ENCODE measurements around the gene DAZAP1.

DAZAP1 gene

GRCh38 chr19:1377176-1377964 lies 30.0 kb upstream of the DAZAP1 start:
- no peak for DNase-seq

- DNase-seq = no peak
Measured at GRCh38 chr19:1377965-1378785, 29.2 kb upstream of the DAZAP1 start.

GRCh38 chr19:1379126-1379905 lies 28.1 kb upstream of the DAZAP1 start:
- DNase-seq = no peak

GRCh38 chr19:1379961-1380489 lies 27.4 kb upstream of the DAZAP1 start:
- DNase-seq = no peak

DNA sequence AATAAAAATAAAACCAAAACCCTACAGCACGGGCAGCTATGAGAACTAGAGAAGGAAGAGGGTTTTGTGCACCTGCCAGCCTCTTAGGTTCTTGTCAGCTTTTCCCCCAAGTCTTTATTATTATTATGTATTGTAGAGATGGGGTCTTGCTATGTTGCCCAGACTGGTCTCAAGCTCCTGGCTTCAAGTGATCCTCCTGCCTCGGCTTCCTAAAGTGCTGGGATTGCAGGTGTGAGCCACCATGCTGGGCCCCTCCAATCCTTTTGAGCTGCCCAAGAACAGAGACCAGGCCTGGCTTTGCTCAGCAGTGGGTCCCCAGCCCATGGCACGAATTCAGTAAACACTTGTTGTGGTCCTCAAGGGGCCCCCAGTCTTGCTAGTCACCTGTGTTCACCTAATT lies 25.1 kb upstream of the DAZAP1 start:
- DNase-seq = no peak

DNA sequence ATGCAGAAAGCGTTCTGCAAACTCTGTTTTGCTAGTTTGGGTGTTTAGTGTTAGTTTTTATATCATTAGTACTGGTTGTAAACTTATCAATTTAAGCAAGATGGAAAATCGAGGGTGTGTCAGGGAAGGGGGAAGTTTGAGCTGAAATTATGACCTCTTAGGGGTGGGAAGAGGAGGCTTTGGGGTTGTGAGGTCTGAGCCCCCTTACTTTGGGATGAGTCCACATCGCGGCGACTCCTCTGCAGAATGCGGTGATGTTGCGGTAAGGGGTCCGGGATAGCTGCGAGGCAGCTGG lies 24.4 kb upstream of the DAZAP1 start:
- DNase-seq = no peak

DNA sequence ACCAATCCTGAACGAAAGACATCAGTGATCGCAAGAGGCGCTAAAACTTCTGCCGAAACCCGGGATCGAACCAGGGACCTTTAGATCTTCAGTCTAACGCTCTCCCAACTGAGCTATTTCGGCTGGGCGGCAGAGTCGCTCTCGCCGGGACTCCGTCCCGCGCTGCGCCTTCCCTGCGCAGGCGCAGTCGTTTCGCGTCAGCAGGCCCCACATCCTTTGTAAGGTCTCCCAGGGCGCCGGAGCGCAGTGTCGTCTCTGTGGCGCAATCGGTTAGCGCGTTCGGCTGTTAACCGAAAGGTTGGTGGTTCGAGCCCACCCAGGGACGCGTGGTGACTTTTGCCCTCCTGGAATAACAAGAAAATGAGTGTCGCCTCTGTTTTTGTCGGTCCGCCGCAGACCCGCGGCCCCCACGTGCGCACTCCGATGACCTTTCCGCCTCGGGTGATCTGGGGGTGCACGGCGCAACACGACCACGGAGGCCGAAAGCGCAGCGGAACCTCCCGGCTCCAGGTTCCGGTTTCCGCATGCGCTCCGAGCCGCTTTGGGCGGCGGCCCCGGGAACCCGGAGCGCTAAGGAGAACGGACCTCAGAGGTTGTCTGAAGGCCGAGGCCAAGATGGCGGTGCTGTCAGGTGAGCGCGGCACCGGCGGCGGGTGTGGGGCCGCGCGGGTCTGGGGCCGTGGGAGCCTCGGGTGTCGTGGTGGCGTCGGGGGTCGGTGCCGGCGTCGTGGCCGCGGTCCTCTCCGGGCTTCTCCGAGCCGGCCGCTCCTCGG lies 23.9 kb upstream of the DAZAP1 start, which contains the start of gene NDUFS7:
TSS of gene NDUFS7 (plus strand) at position 596 of the 773 bp plus-strand sequence. CDS start at position 616, 20 bp downstream.
- DNase-seq = peak; percentile 68

- no peak for DNase-seq
Measured at GRCh38 chr19:1384085-1384462, 23.3 kb upstream of the DAZAP1 start.

DNA sequence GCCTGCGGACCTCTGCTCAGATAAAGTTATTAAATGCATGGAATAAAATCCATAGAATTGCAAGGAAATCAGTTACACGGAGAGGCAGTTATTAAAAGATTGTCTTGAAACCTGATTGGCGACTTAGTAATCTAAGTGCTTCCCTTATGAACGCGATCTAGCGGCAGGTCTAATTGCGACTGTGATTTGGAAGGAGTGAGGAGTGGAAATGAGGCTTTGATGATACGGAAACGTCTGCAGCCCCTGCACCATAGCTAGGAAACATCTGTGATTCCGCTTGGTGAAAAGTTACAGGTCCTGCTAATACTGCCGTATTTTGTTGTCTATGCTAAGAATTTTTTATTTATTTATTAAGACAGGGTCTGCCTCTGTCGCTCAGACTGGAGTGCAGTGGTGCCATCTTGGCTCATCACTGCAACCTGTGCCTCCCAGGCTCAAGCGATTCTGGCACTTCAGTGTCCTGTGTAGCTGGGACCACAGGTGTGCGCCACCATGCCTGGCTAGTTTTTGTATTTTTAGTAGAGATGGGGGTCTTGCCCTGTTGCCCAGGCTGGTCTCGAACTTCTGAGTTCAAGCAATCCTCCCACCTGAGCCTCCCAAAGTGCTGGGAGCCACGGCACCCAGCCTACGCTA lies 22.8 kb upstream of the DAZAP1 start:
- no peak for DNase-seq

- DNase-seq = no peak
Measured at GRCh38 chr19:1385816-1386215, 21.6 kb upstream of the DAZAP1 start.

- DNase-seq = no peak
Measured at GRCh38 chr19:1386945-1387683, 20.3 kb upstream of the DAZAP1 start.

DNA sequence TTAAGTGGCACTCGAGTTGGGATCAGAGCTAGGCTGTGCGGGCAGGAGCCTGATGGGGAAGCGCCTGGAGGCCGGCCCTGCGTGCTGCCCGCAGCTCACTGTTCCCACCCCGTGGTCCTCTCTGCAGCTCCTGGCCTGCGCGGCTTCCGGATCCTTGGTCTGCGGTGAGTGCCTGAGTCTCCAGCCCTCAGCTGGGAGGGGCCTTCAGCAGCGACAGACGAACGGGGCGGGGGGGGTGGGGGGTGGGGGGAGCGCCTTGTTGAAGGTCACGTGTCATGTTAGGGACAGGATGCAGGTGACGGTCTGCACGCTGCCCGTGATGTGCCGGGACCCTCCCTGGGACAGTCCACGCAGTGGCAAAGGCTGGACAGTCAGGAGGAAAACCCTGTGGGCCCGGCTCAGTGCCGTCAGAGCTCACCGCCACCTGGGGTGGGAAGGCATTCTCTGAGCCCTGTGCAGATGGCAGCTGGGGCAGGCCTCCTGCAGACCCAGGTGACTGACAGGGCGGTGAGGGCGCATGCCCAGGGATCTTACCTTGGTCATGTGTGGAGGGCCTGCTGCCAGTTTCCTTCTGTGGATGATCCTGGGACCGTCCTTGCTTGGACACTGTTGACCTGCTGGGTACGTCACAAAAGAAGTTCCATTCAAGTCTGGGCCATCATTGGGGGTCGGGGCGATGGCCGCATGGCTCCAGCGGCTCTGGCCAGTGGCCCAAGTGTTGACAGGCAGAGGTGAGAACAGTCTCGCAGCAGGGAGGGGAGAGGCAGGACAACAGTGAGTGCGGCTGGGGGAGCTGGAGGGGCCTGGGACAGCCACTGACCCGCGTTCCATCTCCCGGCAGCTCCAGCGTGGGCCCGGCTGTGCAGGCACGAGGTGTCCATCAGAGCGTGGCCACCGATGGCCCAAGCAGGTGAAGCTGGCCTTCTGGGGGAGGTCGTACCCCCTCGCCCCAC lies 19.4 kb upstream of the DAZAP1 start:
- DNase-seq = no peak

- no peak for DNase-seq
Measured at GRCh38 chr19:1388637-1389026, 18.8 kb upstream of the DAZAP1 start.

GRCh38 chr19:1389033-1389940 lies 18.1 kb upstream of the DAZAP1 start:
- DNase-seq = no peak

DNA sequence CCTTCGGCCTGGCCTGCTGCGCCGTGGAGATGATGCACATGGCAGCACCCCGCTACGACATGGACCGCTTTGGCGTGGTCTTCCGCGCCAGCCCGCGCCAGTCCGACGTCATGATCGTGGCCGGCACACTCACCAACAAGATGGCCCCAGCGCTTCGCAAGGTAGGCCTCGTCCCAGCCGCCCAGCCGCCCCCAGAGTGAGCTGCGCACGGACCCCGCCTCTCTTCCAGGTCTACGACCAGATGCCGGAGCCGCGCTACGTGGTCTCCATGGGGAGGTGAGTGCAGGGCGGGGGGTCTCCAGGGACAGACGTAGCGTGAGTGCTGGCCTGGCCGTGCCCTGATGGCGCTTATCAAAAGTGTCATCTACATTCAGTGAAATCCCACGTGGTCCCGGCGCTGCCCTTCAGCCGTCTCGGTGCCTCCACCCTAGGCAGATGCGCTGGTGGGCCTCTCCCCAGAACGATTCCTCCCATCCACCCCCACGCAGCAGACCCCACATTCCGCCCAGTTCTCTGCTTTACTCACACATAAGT lies 16.4 kb upstream of the DAZAP1 start:
- DNase-seq = no peak

GRCh38 chr19:1392407-1392806 lies 15.0 kb upstream of the DAZAP1 start:
- no peak for DNase-seq

DNA sequence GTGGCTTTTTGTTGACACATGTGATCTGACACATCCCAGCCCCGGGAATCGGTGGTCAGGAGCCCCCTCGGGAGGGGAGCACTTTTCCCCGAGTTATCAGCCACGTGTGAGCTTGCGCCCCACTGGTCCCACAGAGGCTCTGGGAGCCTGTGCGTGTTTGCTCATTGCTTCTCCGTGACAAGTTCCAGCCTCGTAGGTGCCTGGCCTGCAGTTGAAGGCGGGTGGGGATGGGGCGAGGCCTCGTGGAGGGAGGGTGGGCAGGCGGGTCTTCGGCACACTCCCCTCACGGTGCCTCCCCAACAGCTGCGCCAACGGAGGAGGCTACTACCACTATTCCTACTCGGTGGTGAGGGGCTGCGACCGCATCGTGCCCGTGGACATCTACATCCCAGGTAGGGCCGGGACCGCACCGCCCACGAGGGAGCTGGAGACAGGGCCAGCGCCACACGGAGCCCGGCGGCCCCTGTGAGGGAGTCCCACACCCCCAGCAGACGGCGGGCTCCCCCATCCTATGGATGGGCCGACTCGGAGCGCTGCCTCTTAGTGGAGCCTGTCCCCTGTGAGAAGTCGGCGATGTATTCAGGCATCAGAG lies 14.4 kb upstream of the DAZAP1 start:
- DNase-seq = no peak

DNA sequence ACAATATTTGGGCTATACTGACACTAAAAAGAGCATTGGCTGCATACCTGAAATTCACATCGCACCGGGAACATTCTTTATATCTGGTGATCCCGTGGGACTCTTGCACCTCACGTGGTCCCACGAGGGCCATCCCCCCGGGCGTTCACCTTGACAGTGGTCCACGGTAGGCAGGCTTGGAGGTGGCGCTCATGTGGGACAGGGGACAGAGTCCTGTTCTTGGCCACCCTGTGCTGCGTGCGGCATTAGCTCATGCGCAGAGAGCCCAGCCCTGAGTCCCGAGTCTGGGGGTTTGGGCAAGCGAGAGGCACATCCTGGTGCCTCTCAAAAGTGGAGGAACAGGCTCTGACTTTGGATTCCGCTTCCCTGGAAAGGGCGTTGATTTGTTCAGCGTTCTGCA lies 13.5 kb upstream of the DAZAP1 start:
- DNase-seq = no peak

Measured in NCI-H510A treated with DMSO at 0.1 percent for 48 hours (cell line).